B cell (primary cell): ENCODE measurements around the gene C3.

ENCODE experiments used
- CTCF ChIP-seq: fragments of 200-600 bp; IDR thresholded peaks from one replicate; pipeline ENCODE4 v1.8.0; 2022; ENCODE audit warnings: antibody characterized with exemption, mild to moderate bottlenecking
- EZH2 ChIP-seq: IDR thresholded peaks from 2 replicates; pipeline ENCODE4 v1.6.1; 2012; ENCODE audit warnings: borderline replicate concordance, low read depth, mild to moderate bottlenecking, moderate library complexity, low read length; ENCODE audit not compliant: insufficient read depth, poor library complexity, severe bottlenecking

- no peak for TF ChIP-seq CTCF
- TF ChIP-seq EZH2: no peak
Observed at GRCh38 chr19:6644796-6645195, 75.7 kb downstream of the C3 start.
